Smooth muscle cell (in vitro differentiated cells): ENCODE results near the gene PLXNA4. TPM values are rescaled to one million over a fixed set of nuclear protein-coding genes. Genes with fewer than 3 reads are reported as not detected.
"Not testable (repeated sequence)": the region's sequence is repeated elsewhere in the genome, so short reads cannot be mapped to it uniquely, and the experiment has no call there.

ENCODE experiments used
- DNase-seq: peaks from one replicate; lab custom pipeline; 2025; ENCODE audit not compliant: unreplicated experiment; lab: John Stamatoyannopoulos, UW
- H2AFZ ChIP-seq: fragments of 200-600 bp; sonication (generic); 2 replicates; pipeline ENCODE4 v1.6.0; 2016; ENCODE audit warnings: antibody characterized with exemption, low read depth, mild to moderate bottlenecking
- H3F3A ChIP-seq: fragments of 200-600 bp; sonication (generic); 2 replicates; pipeline ENCODE4 v1.6.0; 2017; ENCODE audit warnings: antibody characterized with exemption, low read depth
- H3K27ac ChIP-seq: fragments of 200-600 bp; sonication (generic); 2 replicates; pipeline ENCODE4 v1.5.1; 2016; ENCODE audit warnings: low read depth, mild to moderate bottlenecking
- H3K27me3 ChIP-seq: fragments of 200-600 bp; sonication (generic); 2 replicates; pipeline ENCODE4 v1.6.1; 2016; ENCODE audit warnings: low read depth, mild to moderate bottlenecking
- H3K36me3 ChIP-seq: fragments of 200-600 bp; sonication (generic); 2 replicates; pipeline ENCODE4 v1.5.1; 2016; ENCODE audit warnings: low read depth
- H3K4me1 ChIP-seq: fragments of 200-600 bp; sonication (generic); 2 replicates; pipeline ENCODE4 v1.5.1; 2016; ENCODE audit warnings: low read depth
- H3K4me2 ChIP-seq: fragments of 200-600 bp; sonication (generic); 2 replicates; pipeline ENCODE4 v1.6.0; 2016; ENCODE audit warnings: mild to moderate bottlenecking
- H3K4me3 ChIP-seq: fragments of 200-600 bp; sonication (generic); 2 replicates; pipeline ENCODE4 v1.5.1; 2016; ENCODE audit warnings: mild to moderate bottlenecking
- H3K79me2 ChIP-seq: fragments of 200-600 bp; sonication (generic); 2 replicates; pipeline ENCODE4 v1.6.0; 2016; ENCODE audit warnings: low read depth, mild to moderate bottlenecking
- H3K9ac ChIP-seq: fragments of 200-600 bp; sonication (generic); 2 replicates; pipeline ENCODE4 v1.6.0; 2016; ENCODE audit warnings: low read depth
- H3K9me3 ChIP-seq: fragments of 200-600 bp; sonication (generic); replicated peaks from 2 replicates; pipeline ENCODE4 v1.5.1; 2016; ENCODE audit warnings: low read depth
- H4K20me1 ChIP-seq: fragments of 200-600 bp; sonication (generic); 2 replicates; pipeline ENCODE4 v1.6.0; 2016; ENCODE audit warnings: low read depth
- CTCF ChIP-seq: fragments of 200-600 bp; sonication (generic); IDR thresholded peaks from 2 replicates; pipeline ENCODE4 v1.5.1; 2017; ENCODE audit warnings: borderline replicate concordance, mild to moderate bottlenecking, antibody characterized with exemption; ENCODE audit not compliant: insufficient read depth, poor library complexity, severe bottlenecking
- WGBS: methylation state at CpG from one replicate; pipeline ENCODE4 v1.1.7; 2016; ENCODE audit warnings: low lambda C conversion rate; 5-methylcytosine and 5-hydroxymethylcytosine counted together
- polyA plus RNA-seq: library from polyadenylated mRNA; unstranded; fragments of >200 nt; fragmentation: Nextera tagmentation; extraction: Ambion mirVana; gene quantifications from 2 replicates; pipeline ENCODE4 v1.2.1, GENCODE V29; 2016
- total RNA-seq: library from RNA; depleted of rRNA; stranded (reverse); fragments of >200 nt; gene quantifications from 2 replicates; pipeline ENCODE4 v1.2.3, GENCODE V29; 2014

Gene PLXNA4
- total and polyA plus RNA-seq, 2 experiments from 2014 or later: 8.5 to 9.9 TPM

GRCh38 chr7:132181371-132181770 lies 394.9 kb downstream of the PLXNA4 start:
- H3K4me1 ChIP-seq: no peaks in the 10 kb centered on the region
- no peak for DNase-seq
- H3K4me2 ChIP-seq: no peak overlapping the region
- no peak overlapping the region for H3K27ac ChIP-seq
- H4K20me1 ChIP-seq: no peaks in the 10 kb centered on the region
- H3K4me3 ChIP-seq: no peak overlapping the region
- H2AFZ ChIP-seq: no peak overlapping the region
- no peaks in the 10 kb centered on the region for H3F3A ChIP-seq
- H3K79me2 ChIP-seq: no peaks in the 10 kb centered on the region
- H3K36me3 ChIP-seq: no peaks in the 10 kb centered on the region
- no peaks in the 10 kb centered on the region for H3K27me3 ChIP-seq
- 92% methylated on average over 10 of the region's 10 CpGs for WGBS
- no peaks in the 10 kb centered on the region for H3K9me3 ChIP-seq
- no peak overlapping the region for H3K9ac ChIP-seq
- no peak for TF ChIP-seq CTCF

- H3K9ac ChIP-seq: no peak overlapping the region
- no peak overlapping the region for H3K4me2 ChIP-seq
- no peak overlapping the region for H3K27ac ChIP-seq
- H3K9me3 ChIP-seq: no peaks in the 10 kb centered on the region
- H3K27me3 ChIP-seq: no peaks in the 10 kb centered on the region
- DNase-seq: no peak
- WGBS: 95% methylated on average over 9 of the region's 9 CpGs
- H2AFZ ChIP-seq: no peak overlapping the region
- no peaks in the 10 kb centered on the region for H3F3A ChIP-seq
- no peaks in the 10 kb centered on the region for H3K36me3 ChIP-seq
- H3K79me2 ChIP-seq: no peaks in the 10 kb centered on the region
- no peak for TF ChIP-seq CTCF
- H4K20me1 ChIP-seq: no peaks in the 10 kb centered on the region
- no peaks in the 10 kb centered on the region for H3K4me1 ChIP-seq
- H3K4me3 ChIP-seq: no peak overlapping the region
These were observed 395.8 kb downstream of the PLXNA4 start for GRCh38 chr7:132180481-132180880.

GRCh38 chr7:132179681-132180080 lies 396.6 kb downstream of the PLXNA4 start:
- no peaks in the 10 kb centered on the region for H3K79me2 ChIP-seq
- 97% methylated on average over 20 of the region's 20 CpGs for WGBS
- H3K4me3 ChIP-seq: no peak overlapping the region
- no peak overlapping the region for H2AFZ ChIP-seq
- no peak overlapping the region for H3K9ac ChIP-seq
- no peaks in the 10 kb centered on the region for H3K9me3 ChIP-seq
- no peak for DNase-seq
- no peaks in the 10 kb centered on the region for H3K27me3 ChIP-seq
- no peaks in the 10 kb centered on the region for H3K4me1 ChIP-seq
- no peaks in the 10 kb centered on the region for H3K36me3 ChIP-seq
- TF ChIP-seq CTCF: no peak
- H3K4me2 ChIP-seq: no peak overlapping the region
- no peaks in the 10 kb centered on the region for H4K20me1 ChIP-seq
- no peak overlapping the region for H3K27ac ChIP-seq
- H3F3A ChIP-seq: no peaks in the 10 kb centered on the region

GRCh38 chr7:132179080-132179430 lies 397.2 kb downstream of the PLXNA4 start:
- Histone ChIP-seq H3K4me1 (no peaks in the 10 kb centered on the region), H2AFZ (no peak overlapping the region), H3K27me3 (no peaks in the 10 kb centered on the region), H3K27ac (no peak overlapping the region), H3K79me2 (no peaks in the 10 kb centered on the region), H3K9ac (no peak overlapping the region), H3K36me3 (no peaks in the 10 kb centered on the region), H3F3A (no peaks in the 10 kb centered on the region), H3K4me2 (no peak overlapping the region), H3K4me3 (no peak overlapping the region), H3K9me3 (no peaks in the 10 kb centered on the region), H4K20me1 (no peaks in the 10 kb centered on the region)
- no peak for TF ChIP-seq CTCF
- DNase-seq: no peak
- 93% methylated on average over 10 of the region's 10 CpGs for WGBS

- H3K4me2 ChIP-seq, H3K79me2 ChIP-seq, H3K9ac ChIP-seq, H3K27ac ChIP-seq, DNase-seq, H3K4me1 ChIP-seq, H3K4me3 ChIP-seq, H3K36me3 ChIP-seq, H3K9me3 ChIP-seq, H3K27me3 ChIP-seq, H2AFZ ChIP-seq, H4K20me1 ChIP-seq, H3F3A ChIP-seq: not testable (repeated sequence)
- WGBS: 81% methylated on average over 8 of the region's 8 CpGs
These were observed 397.7 kb downstream of the PLXNA4 start for GRCh38 chr7:132178402-132179079.
